Suprapubic skin (tissue), 4 donors: ENCODE results near the gene KRTAP4-2. TPM values are rescaled to one million over a fixed set of nuclear protein-coding genes. Genes with fewer than 3 reads are reported as not detected.

Experiments used
- DNase-seq, 2 donors: peaks; one replicate each; pipeline ENCODE4 v3.0.0-alpha.2; 2019; ENCODE audit warnings: low spot score in 2 of 2
- H3K27ac ChIP-seq: fragments of 200-600 bp; sonication (generic); one replicate; pipeline ENCODE4 v1.5.1; 2019
- H3K27me3 ChIP-seq: fragments of 200-600 bp; sonication (generic); one replicate; pipeline ENCODE4 v1.5.1; 2019
- H3K36me3 ChIP-seq: fragments of 200-600 bp; sonication (generic); one replicate; pipeline ENCODE4 v1.5.1; 2019
- H3K4me1 ChIP-seq: fragments of 200-600 bp; sonication (generic); one replicate; pipeline ENCODE4 v1.5.1; 2019
- H3K4me3 ChIP-seq: fragments of 200-600 bp; sonication (generic); one replicate; pipeline ENCODE4 v1.5.1; 2019; ENCODE audit warnings: mild to moderate bottlenecking
- H3K9me3 ChIP-seq: fragments of 200-600 bp; sonication (generic); one replicate; pipeline ENCODE4 v1.5.1; 2019
- CTCF ChIP-seq, 2 donors: fragments of 200-600 bp in 1 of 2; fragments of 450-650 bp in 1 of 2; sonication (generic) in 1 of 2; IDR thresholded peaks; one replicate each; pipeline ENCODE4 v1.5.1; 2016 to 2019; ENCODE audit warnings: antibody characterized with exemption in 2 of 2, mild to moderate bottlenecking in 1 of 2, moderate library complexity in 1 of 2
- EP300 ChIP-seq: sonication (generic); formaldehyde crosslinking; IDR thresholded peaks from one replicate; pipeline ENCODE4 v1.6.1; 2017; ENCODE audit warnings: antibody characterized with exemption
- POLR2A ChIP-seq, 2 donors: fragments of 450-650 bp; IDR thresholded peaks; one replicate each; pipeline ENCODE4 v1.6.1; 2017; ENCODE audit warnings: antibody characterized with exemption in 2 of 2, mild to moderate bottlenecking in 2 of 2, moderate library complexity in 2 of 2
- POLR2AphosphoS5 ChIP-seq, 3 donors: sonication (generic); formaldehyde crosslinking; IDR thresholded peaks; one replicate each; pipeline ENCODE4 v1.6.1; 2017; ENCODE audit warnings: antibody characterized with exemption in 3 of 3
- WGBS: methylation state at CpG from one replicate; pipeline ENCODE4 v1.1.5; 2018; 5-methylcytosine and 5-hydroxymethylcytosine counted together
- total RNA-seq, 4 donors: library from RNA; depleted of rRNA; stranded (reverse); fragments of >200 nt; gene quantifications; one replicate each; pipeline ENCODE4 v1.1.0, GENCODE V29; 2016

The KRTAP4-2 gene
- total RNA-seq, 4 donors from 2014 or later = 16.1 to 86.3 (median 16.3) TPM; not detected in 1

- no peak overlapping the region for H3K4me3 ChIP-seq
- H3K27me3 ChIP-seq = no peaks in the 10 kb centered on the region
- no peak for TF ChIP-seq CTCF (IDR thresholded peaks at IDR 0.05)
- no peaks in the 10 kb centered on the region for H3K4me1 ChIP-seq
- 63% methylated on average over 2 of the region's 2 CpGs for WGBS
- H3K36me3 ChIP-seq = no peaks in the 10 kb centered on the region
- H3K27ac ChIP-seq = no peak overlapping the region
- no peaks in the 10 kb centered on the region for H3K9me3 ChIP-seq
- no peak for DNase-seq
Measured at GRCh38 chr17:41133880-41134735, 43.9 kb downstream of the KRTAP4-2 start.

- H3K9me3 ChIP-seq = no peaks in the 10 kb centered on the region
- H3K4me1 ChIP-seq = no peaks in the 10 kb centered on the region
- no peak overlapping the region for H3K27ac ChIP-seq
- DNase-seq = no peak
- TF ChIP-seq POLR2AphosphoS5 (IDR thresholded peaks at IDR 0.05) = no peak
- TF ChIP-seq CTCF (IDR thresholded peaks at IDR 0.05) = no peak
- no peak for TF ChIP-seq POLR2A (IDR thresholded peaks at IDR 0.05)
- TF ChIP-seq EP300 = no peak
- no peaks in the 10 kb centered on the region for H3K27me3 ChIP-seq
- H3K36me3 ChIP-seq = no peaks in the 10 kb centered on the region
- no peak overlapping the region for H3K4me3 ChIP-seq
- WGBS = 84% methylated on average over 3 of the region's 3 CpGs
Measured at GRCh38 chr17:41131979-41132378, 46.0 kb downstream of the KRTAP4-2 start.

Other genes with a start within 250 kb of the KRTAP4-2 start
- gene KRT23, start 240.6 kb downstream of the KRTAP4-2 start, total RNA-seq = 100 to 1,000 TPM in 3 of 4 donors, 10 to 100 TPM in 1; 84.6 to 310 (median 217) TPM
- 10 to 100 TPM in 1 of 4 donors, 1 to 10 TPM in 1, not detected in 2; 2.5 to 13.3 TPM for gene KRT39, start 211.3 kb downstream of the KRTAP4-2 start, total RNA-seq
- 10 to 100 TPM in 1 of 4 donors, 1 to 10 TPM in 1, under 1 TPM in 1, not detected in 1; 0.98 to 12.5 (median 3.9) TPM for gene KRT40, start 193.9 kb downstream of the KRTAP4-2 start, total RNA-seq
- 10 to 100 TPM in 1 of 4 donors, 1 to 10 TPM in 1, not detected in 2; 2.8 to 22.9 TPM for gene KRTAP3-3, start 184.1 kb downstream of the KRTAP4-2 start, total RNA-seq
- gene KRTAP3-2, start 178.3 kb downstream of the KRTAP4-2 start, total RNA-seq = 10 to 100 TPM in 2 of 4 donors, 1 to 10 TPM in 1, not detected in 1; 8.0 to 42.6 (median 23.7) TPM
- 10 to 100 TPM in 2 of 4 donors, 1 to 10 TPM in 1, not detected in 1; 5.6 to 95.2 (median 15.5) TPM for gene KRTAP3-1, start 169.1 kb downstream of the KRTAP4-2 start, total RNA-seq
- gene KRTAP1-5, start 151.0 kb downstream of the KRTAP4-2 start, total RNA-seq = 100 to 1,000 TPM in 1 of 4 donors, 10 to 100 TPM in 2, 1 to 10 TPM in 1; 1.6 to 199 (median 40.4) TPM
- 1 to 10 TPM in 1 of 4 donors, not detected in 3; 3.2 TPM for gene KRTAP1-4, start 148.0 kb downstream of the KRTAP4-2 start, total RNA-seq
- 100 to 1,000 TPM in 1 of 4 donors, 10 to 100 TPM in 2, not detected in 1; 10.7 to 140 (median 28.7) TPM for gene KRTAP1-3, start 143.3 kb downstream of the KRTAP4-2 start, total RNA-seq
- 100 to 1,000 TPM in 1 of 4 donors, 10 to 100 TPM in 1, 1 to 10 TPM in 1, not detected in 1; 9.9 to 165 (median 46.0) TPM for gene KRTAP1-1, start 136.8 kb downstream of the KRTAP4-2 start, total RNA-seq
- 100 to 1,000 TPM in 1 of 4 donors, 10 to 100 TPM in 2, not detected in 1; 20.1 to 128 (median 37.2) TPM for gene KRTAP2-1, start 130.9 kb downstream of the KRTAP4-2 start, total RNA-seq
- 10 to 100 TPM in 2 of 4 donors, 1 to 10 TPM in 1, not detected in 1; 8.2 to 41.6 (median 25.3) TPM for gene KRTAP2-2, start 123.0 kb downstream of the KRTAP4-2 start, total RNA-seq
- 10 to 100 TPM in 1 of 4 donors, under 1 TPM in 1, not detected in 2; 0.64 to 10.8 TPM for gene KRTAP2-3, start 118.1 kb downstream of the KRTAP4-2 start, total RNA-seq
- gene KRTAP2-4, start 112.3 kb downstream of the KRTAP4-2 start, total RNA-seq = 10 to 100 TPM in 2 of 4 donors, 1 to 10 TPM in 1, not detected in 1; 6.5 to 76.9 (median 13.4) TPM
- 10 to 100 TPM in 1 of 4 donors, 1 to 10 TPM in 2, not detected in 1; 7.9 to 50.0 (median 8.5) TPM for gene KRTAP4-7, start 94.1 kb downstream of the KRTAP4-2 start, total RNA-seq
- gene KRTAP4-8, start 80.1 kb downstream of the KRTAP4-2 start, total RNA-seq = 10 to 100 TPM in 2 of 4 donors, 1 to 10 TPM in 1, not detected in 1; 4.4 to 15.2 (median 13.6) TPM
- not detected for gene KRTAP4-16, start 76.0 kb downstream of the KRTAP4-2 start, total RNA-seq
- gene KRTAP4-9, start 72.8 kb downstream of the KRTAP4-2 start, total RNA-seq = 10 to 100 TPM in 3 of 4 donors, not detected in 1; 10.1 to 58.8 (median 13.1) TPM
- 10 to 100 TPM in 1 of 4 donors, 1 to 10 TPM in 2, not detected in 1; 4.3 to 23.4 (median 5.6) TPM for gene KRTAP4-11, start 59.8 kb downstream of the KRTAP4-2 start, total RNA-seq
- gene KRTAP4-12, start 54.0 kb downstream of the KRTAP4-2 start, total RNA-seq = 10 to 100 TPM in 1 of 4 donors, 1 to 10 TPM in 2, not detected in 1; 6.1 to 54.5 (median 8.3) TPM
- gene KRTAP4-6, start 37.7 kb downstream of the KRTAP4-2 start, total RNA-seq = 10 to 100 TPM in 2 of 4 donors, 1 to 10 TPM in 1, not detected in 1; 9.0 to 45.0 (median 13.0) TPM
- gene KRTAP4-5, start 28.4 kb downstream of the KRTAP4-2 start, total RNA-seq = 10 to 100 TPM in 1 of 4 donors, 1 to 10 TPM in 2, not detected in 1; 1.1 to 19.2 (median 2.2) TPM
- 10 to 100 TPM in 2 of 4 donors, 1 to 10 TPM in 1, not detected in 1; 7.7 to 81.7 (median 24.6) TPM for gene KRTAP4-4, start 17.5 kb downstream of the KRTAP4-2 start, total RNA-seq
- gene KRTAP4-3, start 10.0 kb downstream of the KRTAP4-2 start, total RNA-seq = 10 to 100 TPM in 2 of 4 donors, 1 to 10 TPM in 1, not detected in 1; 9.0 to 35.4 (median 16.4) TPM
- gene KRTAP4-1, start 6.7 kb upstream of the KRTAP4-2 start, total RNA-seq = 10 to 100 TPM in 2 of 4 donors, 1 to 10 TPM in 1, not detected in 1; 4.2 to 51.7 (median 16.7) TPM
- 1 to 10 TPM in 1 of 4 donors, not detected in 3; 1.1 TPM for gene KRTAP9-1, start 11.7 kb upstream of the KRTAP4-2 start, total RNA-seq
- 100 to 1,000 TPM in 1 of 4 donors, 10 to 100 TPM in 2, not detected in 1; 36.3 to 127 (median 60.8) TPM for gene KRTAP9-2, start 48.4 kb upstream of the KRTAP4-2 start, total RNA-seq
- gene KRTAP9-3, start 54.2 kb upstream of the KRTAP4-2 start, total RNA-seq = 100 to 1,000 TPM in 1 of 4 donors, 10 to 100 TPM in 2, not detected in 1; 29.0 to 178 (median 61.4) TPM
- 10 to 100 TPM in 3 of 4 donors, not detected in 1; 27.1 to 89.8 (median 46.6) TPM for gene KRTAP9-8, start 59.8 kb upstream of the KRTAP4-2 start, total RNA-seq
- 100 to 1,000 TPM in 1 of 4 donors, 10 to 100 TPM in 2, not detected in 1; 18.8 to 103 (median 50.1) TPM for gene KRTAP9-4, start 71.5 kb upstream of the KRTAP4-2 start, total RNA-seq
- 10 to 100 TPM in 3 of 4 donors, not detected in 1; 14.3 to 53.1 (median 23.9) TPM for gene KRTAP9-9, start 77.2 kb upstream of the KRTAP4-2 start, total RNA-seq
- 1 to 10 TPM in 1 of 4 donors, under 1 TPM in 1, not detected in 2; 0.52 to 7.1 TPM for gene KRTAP9-6, start 87.2 kb upstream of the KRTAP4-2 start, total RNA-seq
- gene KRTAP9-7, start 97.5 kb upstream of the KRTAP4-2 start, total RNA-seq = 10 to 100 TPM in 1 of 4 donors, 1 to 10 TPM in 1, not detected in 2; 10.0 to 20.3 TPM
- 1 to 10 TPM in 2 of 4 donors, under 1 TPM in 1, not detected in 1; 0.85 to 3.4 (median 2.2) TPM for gene KRTAP29-1, start 124.6 kb upstream of the KRTAP4-2 start, total RNA-seq
- 10 to 100 TPM in 1 of 4 donors, 1 to 10 TPM in 2, not detected in 1; 2.2 to 22.0 (median 4.0) TPM for gene KRTAP16-1, start 131.1 kb upstream of the KRTAP4-2 start, total RNA-seq
- gene KRTAP17-1, start 137.5 kb upstream of the KRTAP4-2 start, total RNA-seq = 10 to 100 TPM in 2 of 4 donors, 1 to 10 TPM in 1, not detected in 1; 8.0 to 81.5 (median 24.2) TPM
- 100 to 1,000 TPM in 1 of 4 donors, 10 to 100 TPM in 1, 1 to 10 TPM in 2; 1.2 to 144 (median 8.3) TPM for gene KRT33A, start 172.6 kb upstream of the KRTAP4-2 start, total RNA-seq
- 100 to 1,000 TPM in 1 of 4 donors, 10 to 100 TPM in 2, not detected in 1; 10.7 to 194 (median 27.9) TPM for gene KRT33B, start 191.6 kb upstream of the KRTAP4-2 start, total RNA-seq
- gene KRT34, start 204.1 kb upstream of the KRTAP4-2 start, total RNA-seq = 100 to 1,000 TPM in 1 of 4 donors, 10 to 100 TPM in 2, under 1 TPM in 1; 0.56 to 117 (median 22.2) TPM
- 100 to 1,000 TPM in 1 of 4 donors, 10 to 100 TPM in 3; 38.5 to 618 (median 84.8) TPM for gene KRT31, start 219.4 kb upstream of the KRTAP4-2 start, total RNA-seq
- gene KRT37, start 246.4 kb upstream of the KRTAP4-2 start, total RNA-seq = 1 to 10 TPM in 1 of 4 donors, under 1 TPM in 1, not detected in 2; 0.53 to 7.1 TPM